ENCODE measurements around the gene PTPN3.

- TF ChIP-seq, protein P1, sequence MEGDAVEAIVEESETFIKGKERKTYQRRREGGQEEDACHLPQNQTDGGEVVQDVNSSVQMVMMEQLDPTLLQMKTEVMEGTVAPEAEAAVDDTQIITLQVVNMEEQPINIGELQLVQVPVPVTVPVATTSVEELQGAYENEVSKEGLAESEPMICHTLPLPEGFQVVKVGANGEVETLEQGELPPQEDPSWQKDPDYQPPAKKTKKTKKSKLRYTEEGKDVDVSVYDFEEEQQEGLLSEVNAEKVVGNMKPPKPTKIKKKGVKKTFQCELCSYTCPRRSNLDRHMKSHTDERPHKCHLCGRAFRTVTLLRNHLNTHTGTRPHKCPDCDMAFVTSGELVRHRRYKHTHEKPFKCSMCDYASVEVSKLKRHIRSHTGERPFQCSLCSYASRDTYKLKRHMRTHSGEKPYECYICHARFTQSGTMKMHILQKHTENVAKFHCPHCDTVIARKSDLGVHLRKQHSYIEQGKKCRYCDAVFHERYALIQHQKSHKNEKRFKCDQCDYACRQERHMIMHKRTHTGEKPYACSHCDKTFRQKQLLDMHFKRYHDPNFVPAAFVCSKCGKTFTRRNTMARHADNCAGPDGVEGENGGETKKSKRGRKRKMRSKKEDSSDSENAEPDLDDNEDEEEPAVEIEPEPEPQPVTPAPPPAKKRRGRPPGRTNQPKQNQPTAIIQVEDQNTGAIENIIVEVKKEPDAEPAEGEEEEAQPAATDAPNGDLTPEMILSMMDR (IDR thresholded peaks at IDR 0.05): no peak
- TF ChIP-seq EP300 (IDR thresholded peaks at IDR 0.05) (no peak), POLR2A (IDR thresholded peaks at IDR 0.05) (no peak)
Observed at GRCh38 chr9:109513871-109514270, 15.8 kb upstream of the PTPN3 start.
